LoVo (cell line): ENCODE results near the gene ERGIC2.

Source experiments
- DNase-seq: peaks from one replicate; pipeline ENCODE4 v3.0.0-alpha.2; 2016; ENCODE audit warnings: low spot score

The ERGIC2 gene

DNA sequence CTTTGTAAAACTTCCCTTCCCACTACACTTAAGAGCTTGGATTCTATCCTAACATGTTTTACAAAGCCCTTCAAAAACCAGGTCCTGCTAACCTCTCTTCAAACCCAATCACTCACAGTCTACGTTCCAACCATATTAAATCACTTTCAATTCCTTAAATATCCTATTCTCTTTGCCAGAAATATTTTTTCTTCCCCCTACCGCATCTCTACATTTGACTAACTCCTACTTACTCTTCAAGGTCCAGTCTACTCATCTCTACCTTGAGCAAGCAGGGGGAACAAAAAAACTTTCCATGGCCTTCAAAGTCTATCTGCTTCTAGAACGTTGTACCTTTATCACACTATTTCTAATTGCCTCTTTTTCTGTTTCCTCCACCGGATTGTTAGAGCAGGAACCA is 6.1 kb downstream of the ERGIC2 start:
- no peak for DNase-seq

DNA sequence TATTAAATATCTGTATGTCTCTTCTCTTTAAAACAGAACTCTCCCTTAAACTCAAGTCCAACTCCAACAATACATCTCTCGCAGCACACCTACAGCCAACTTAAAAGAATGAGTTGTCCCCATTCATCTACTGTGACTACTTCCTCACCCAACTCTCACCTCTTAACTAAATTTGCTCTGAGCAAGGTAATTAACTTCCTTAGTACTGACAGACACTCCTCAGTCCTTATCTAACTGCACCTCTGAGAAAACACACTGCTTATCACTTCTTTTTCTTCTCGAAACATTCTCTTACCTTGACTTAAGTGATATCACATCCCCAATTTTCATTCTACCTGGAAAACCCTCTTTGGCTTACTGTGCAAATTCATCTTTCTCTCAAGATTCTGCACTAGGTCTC is 7.0 kb downstream of the ERGIC2 start:
- no peak for DNase-seq

GRCh38 chr12:29365091-29365490 is 15.9 kb downstream of the ERGIC2 start:
- DNase-seq = no peak

DNA sequence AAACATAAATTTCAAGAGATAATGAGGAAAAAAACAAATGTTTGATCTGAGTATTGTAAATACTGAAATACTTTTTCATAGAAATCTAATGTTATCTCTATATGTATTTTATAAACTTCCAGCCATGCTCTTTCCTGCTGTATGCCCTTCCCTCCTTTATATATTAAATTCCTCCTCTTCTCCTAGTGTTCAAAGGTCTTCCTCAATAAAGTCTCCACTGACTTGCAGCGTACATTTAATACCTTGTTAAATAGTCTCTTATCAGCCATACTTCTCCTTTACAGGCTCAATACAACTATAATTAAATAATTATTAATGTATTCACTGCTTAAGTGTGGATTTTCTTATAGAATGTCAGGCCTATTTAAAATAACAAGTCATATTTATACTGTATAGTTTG is 26.0 kb downstream of the ERGIC2 start:
- DNase-seq = no peak

DNA sequence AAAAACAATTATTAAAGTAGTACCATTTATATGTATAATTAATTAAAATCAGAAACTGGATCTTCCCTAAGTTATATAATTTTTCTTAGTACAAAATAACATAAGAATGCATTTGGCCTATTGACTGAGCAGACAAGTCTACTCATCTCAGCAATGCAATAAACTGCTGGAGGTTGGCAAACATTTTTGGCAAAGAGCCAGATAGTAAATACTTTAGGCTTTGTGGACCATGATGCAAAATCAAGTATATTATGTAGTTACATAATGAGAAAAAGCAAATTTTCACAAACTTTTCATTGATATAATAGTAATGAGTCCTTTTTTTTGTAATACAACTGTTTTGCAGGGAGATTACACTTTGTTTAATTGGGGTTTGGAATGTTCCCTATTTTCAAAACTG is 30.9 kb downstream of the ERGIC2 start:
- DNase-seq = peak; percentile 76

- DNase-seq = no peak
Measured at GRCh38 chr12:29346769-29347421, 34.1 kb downstream of the ERGIC2 start.

DNA sequence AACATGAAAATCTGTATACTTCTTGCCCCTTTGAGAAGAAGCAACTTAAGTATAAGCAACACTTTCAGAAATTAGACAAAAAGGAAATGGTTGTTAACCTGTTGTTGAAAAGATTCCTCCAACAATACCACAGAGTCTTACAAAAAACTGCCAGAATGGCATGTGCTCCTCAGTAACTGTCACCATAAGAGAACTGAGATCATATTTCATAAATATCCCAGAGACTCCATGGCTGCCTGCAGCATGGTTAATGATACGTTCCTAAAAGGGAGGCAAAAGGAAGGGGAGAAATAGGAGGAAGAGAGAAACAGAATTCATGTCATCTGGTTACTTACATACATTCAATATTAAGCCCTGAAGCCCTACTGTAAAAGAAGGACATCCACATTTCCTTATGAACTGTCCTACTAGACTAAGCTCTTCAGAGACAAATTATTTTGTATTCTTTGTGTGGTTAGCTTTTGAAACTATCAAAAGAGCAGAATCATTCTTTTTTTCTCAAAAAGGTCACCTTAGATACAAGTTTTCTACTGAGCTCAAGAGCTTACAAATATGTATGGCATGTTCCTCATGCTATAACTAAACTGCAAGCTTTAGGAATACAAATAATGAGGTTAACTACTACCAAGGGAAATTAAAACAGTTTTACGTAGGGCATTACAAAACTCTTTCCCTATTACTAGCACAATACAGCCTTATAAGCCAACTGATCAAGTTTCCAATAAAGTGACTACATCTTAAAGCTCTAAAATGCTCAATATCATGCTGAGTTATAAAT is 37.8 kb downstream of the ERGIC2 start:
- DNase-seq = no peak

DNA sequence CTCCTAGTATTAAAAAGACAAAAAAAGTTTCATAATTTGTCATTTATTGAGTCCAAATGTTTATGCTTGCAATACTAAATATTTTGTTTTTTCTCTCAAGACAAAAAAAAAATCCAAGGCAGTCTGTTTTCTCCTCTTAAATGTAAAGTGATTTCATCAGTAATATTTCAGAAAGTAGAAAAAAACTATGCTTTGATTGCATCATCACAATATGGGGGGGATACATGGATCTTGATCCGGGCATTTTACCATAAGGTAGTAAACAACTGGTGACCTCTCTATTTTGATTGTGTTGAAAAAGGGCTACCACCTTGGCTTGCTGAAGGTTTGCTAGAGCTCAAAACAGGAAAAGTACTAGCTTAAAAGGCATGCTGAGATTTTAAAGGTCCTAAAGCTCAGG is 43.6 kb downstream of the ERGIC2 start:
- no peak for DNase-seq

- no peak for DNase-seq
Measured at GRCh38 chr12:29334937-29335336, 46.0 kb downstream of the ERGIC2 start.

DNA sequence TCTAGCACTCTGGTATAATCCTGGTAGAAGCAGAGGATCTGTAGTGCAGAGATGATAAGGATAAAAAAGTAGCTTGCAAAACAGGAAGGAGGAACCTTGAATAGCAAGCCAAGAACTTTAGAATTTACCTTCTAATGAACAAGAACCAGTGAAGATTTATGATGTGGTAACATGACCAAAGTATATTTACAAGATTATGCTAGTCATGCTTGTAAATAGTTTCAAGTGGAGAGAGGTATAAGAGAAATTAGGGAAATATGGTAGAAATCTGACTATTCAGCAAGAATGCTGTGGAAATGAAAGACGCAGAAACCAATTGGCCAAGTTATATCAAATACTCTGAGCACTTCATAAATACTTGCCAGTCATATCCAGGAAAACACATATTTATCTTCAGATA is 47.8 kb downstream of the ERGIC2 start:
- no peak for DNase-seq

DNA sequence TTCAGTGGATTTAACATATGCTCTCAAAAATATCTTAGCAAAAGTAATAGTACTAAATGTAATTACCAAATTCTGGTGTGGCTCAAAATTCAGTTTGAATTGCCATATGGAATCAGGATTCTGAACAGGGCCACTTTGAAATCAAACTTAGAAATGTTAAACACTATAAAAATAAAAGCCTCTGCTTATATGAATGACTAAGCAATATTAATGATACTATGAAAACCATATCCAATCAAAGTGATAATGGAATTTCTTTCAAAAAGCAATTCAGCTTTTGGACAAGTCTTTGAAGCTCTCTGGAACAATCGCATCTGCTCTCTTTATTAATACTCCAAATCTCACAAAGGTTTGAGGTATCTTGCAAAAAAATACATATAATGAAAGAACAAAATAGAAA is 51.6 kb downstream of the ERGIC2 start:
- no peak for DNase-seq

GRCh38 chr12:29322157-29322556 is 58.8 kb downstream of the ERGIC2 start:
- DNase-seq = no peak

GRCh38 chr12:29320295-29321085 is 60.5 kb downstream of the ERGIC2 start:
- no peak for DNase-seq

DNA sequence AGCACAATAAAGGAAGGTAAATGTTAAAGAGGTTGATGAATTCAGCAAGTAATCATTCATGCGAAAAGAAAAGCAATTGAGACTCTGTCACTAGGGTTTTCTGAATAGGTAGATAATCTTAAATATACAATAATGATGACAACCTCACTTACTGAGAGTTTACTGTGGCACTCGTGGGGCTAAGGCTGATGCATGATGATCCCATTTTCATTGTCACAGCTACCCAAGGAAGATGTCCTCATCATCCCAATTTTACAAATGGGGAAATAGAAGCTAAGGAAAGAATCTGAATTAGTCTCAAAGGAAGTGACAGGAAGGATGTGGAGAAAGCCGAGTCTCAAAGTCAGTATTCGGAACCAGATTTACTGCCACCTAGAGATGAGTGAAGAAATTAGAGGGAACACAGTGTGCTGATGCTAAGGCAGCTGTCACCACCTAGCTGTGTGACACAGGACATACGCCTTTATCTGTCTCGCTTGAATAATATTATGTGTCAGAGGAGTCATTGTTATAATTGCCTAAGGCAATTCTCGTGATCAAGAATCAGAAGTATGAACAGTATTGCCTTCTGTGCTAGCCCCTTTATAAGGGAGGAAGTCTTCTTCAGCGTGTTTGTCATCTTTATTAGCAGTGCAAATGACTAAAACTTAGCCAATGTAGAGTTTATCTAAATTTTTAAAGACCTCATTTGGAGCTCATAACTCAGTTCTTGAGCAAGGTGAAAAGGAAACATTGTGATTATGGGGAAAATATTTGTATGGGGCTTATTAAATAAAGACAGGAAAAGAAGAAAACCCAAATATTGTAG is 63.2 kb downstream of the ERGIC2 start:
- DNase-seq = peak; percentile 83

- no peak for DNase-seq
Measured at GRCh38 chr12:29316752-29317151, 64.2 kb downstream of the ERGIC2 start.

DNA sequence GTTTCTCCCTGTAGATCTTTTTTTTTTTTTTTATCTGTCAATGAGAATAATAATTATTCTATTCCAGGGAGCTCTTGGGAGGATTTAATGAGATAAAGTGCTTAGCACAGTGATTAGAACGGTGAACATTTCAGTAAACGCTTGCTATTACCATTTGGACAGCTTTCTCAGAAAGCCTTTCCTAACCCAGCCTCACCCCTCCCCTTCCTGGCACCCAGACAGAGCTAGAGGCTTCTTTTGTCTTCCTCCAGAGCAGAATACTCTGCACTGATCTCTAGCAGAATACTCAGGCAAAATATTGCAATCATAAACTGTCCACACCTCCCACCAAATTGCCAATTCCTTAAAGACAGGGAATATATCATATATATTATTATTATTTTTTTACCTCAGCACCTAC is 66.6 kb downstream of the ERGIC2 start:
- no peak for DNase-seq

DNA sequence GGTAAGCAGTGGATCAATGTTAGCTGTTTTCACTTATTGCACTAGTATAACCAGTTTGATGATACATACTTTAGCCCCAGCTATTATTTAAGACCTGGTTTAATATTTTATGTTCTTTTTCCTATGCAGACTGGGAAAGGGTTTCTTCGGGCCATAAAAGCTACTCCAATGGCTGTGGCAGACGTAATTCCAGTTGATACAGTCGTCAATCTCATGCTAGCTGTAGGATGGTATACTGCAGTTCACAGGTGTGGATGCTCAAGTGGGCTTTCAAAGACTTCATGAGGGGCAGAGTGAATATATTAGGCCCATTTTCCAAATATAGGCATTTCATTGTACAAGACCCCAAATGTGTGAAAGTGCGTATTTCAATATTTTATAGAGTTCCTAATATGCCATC is 70.1 kb downstream of the ERGIC2 start:
- no peak for DNase-seq

GRCh38 chr12:29309320-29309902 is 71.6 kb downstream of the ERGIC2 start:
- DNase-seq = no peak

DNA sequence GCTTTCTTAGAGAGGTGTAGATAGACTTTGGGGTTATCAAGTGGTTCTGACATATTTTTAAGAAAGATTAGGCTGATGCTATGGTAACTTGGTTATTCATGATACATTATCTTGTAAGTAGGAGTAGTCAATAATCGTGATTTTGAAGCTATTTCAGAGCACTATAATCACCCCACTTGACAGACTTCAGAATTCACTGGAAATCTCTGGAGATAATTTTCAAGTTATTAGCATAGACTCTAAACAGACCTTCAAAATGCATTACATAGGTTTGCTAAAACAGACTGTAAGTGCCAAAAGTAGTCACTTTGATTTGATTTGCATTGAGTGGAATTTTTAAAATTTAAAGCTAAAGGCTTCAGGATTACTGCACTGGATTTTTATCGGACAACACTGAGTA is 74.3 kb downstream of the ERGIC2 start:
- DNase-seq = no peak

DNA sequence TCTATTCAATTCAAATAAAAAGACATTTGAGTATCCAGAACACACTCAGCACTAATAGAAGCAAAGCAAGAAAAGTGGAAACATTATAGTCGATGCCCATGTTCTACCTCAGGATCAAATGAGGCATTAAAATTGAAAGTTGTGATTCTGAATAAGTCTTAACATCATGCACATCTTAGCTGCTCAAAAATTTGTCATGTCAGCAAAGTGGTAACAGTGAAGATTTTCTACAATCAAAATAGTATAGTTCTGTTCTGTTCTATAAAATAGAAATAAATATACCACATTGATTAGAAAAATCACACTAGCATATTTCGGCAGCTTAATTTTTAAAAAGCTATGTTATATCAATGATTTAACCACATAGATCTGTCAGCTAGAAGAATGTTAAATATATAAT is 74.7 kb downstream of the ERGIC2 start:
- no peak for DNase-seq

DNA sequence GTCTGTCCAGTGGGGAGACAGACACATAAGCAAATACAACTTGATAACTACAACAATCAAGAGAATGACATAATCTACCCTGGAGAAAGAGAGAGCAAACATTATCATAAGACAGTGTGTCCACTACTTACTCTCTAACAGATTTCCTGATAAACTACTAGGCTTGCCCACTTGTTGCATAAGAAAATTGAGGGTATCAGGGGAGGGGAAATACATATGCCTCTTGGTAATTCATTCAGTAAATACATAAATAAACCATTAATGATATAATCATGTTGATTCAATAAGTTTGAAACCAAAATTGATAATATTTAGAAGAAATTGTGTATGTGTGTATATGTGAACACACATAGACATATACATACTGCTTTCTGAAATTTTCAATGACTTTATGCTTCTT is 76.6 kb downstream of the ERGIC2 start:
- no peak for DNase-seq

GRCh38 chr12:29301114-29301513 is 79.9 kb downstream of the ERGIC2 start:
- DNase-seq = no peak
